GM20431 (cell line): Measurements from ENCODE around the gene SHB.

Source experiments
- in situ Hi-C: fragments of 300-500 bp; cut with MseI, MboI; formaldehyde crosslinking; loops from one replicate; pipeline ENCODE4 v1.15.0; 2020; ENCODE audit warnings: low sequenced_read_pairs; ENCODE audit not compliant: unreplicated experiment

SHB gene

GRCh38 chr9:37916471-37917312, 152.3 kb downstream of the SHB start:
- in situ Hi-C loops, result loop anchor here (25.0 kb wide), 3 partner anchors 246 to 446 kb away; no protein-coding TSS in a partner anchor

GRCh38 chr9:37915911-37916470, 153.0 kb downstream of the SHB start:
- in situ Hi-C loops, result loop anchor here (25.0 kb wide), 3 partner anchors 246 to 446 kb away; no protein-coding TSS in a partner anchor

- in situ Hi-C loops, result loop anchor here (25.0 kb wide), 3 partner anchors 247 to 447 kb away; no protein-coding TSS in a partner anchor
Measured at GRCh38 chr9:37914701-37915358, 154.2 kb downstream of the SHB start.

GRCh38 chr9:37914154-37914551, 154.9 kb downstream of the SHB start:
- in situ Hi-C loops, result loop anchor here (25.0 kb wide), 3 partner anchors 248 to 448 kb away; no protein-coding TSS in a partner anchor

- in situ Hi-C loops, result loop anchor here (25.0 kb wide), 3 partner anchors 249 to 449 kb away; no protein-coding TSS in a partner anchor
Measured at GRCh38 chr9:37913480-37914153, 155.4 kb downstream of the SHB start.

GRCh38 chr9:37911271-37911681, 157.8 kb downstream of the SHB start:
- in situ Hi-C loops, result loop anchor here (25.0 kb wide), 3 partner anchors 251 to 451 kb away; no protein-coding TSS in a partner anchor

GRCh38 chr9:37910271-37910670, 158.8 kb downstream of the SHB start:
- in situ Hi-C loops, result loop anchor here (25.0 kb wide), 3 partner anchors 252 to 452 kb away; no protein-coding TSS in a partner anchor

- in situ Hi-C loops, result loop anchor here (25.0 kb wide), 3 partner anchors 252 to 452 kb away; no protein-coding TSS in a partner anchor
Measured at GRCh38 chr9:37909836-37910235, 159.2 kb downstream of the SHB start.

- in situ Hi-C loops, result loop anchor here (25.0 kb wide), 3 partner anchors 253 to 453 kb away; no protein-coding TSS in a partner anchor
Measured at GRCh38 chr9:37909326-37909725, 159.7 kb downstream of the SHB start.

GRCh38 chr9:37908698-37909186, 160.3 kb downstream of the SHB start:
- in situ Hi-C loops, result loop anchor here (25.0 kb wide), 3 partner anchors 254 to 454 kb away; no protein-coding TSS in a partner anchor

GRCh38 chr9:37908283-37908682, 160.7 kb downstream of the SHB start:
- in situ Hi-C loops, result loop anchor here (25.0 kb wide), 3 partner anchors 254 to 454 kb away; no protein-coding TSS in a partner anchor

GRCh38 chr9:37906312-37907239, 162.5 kb downstream of the SHB start:
- in situ Hi-C loops, result loop anchor here (25.0 kb wide), 3 partner anchors 256 to 456 kb away; no protein-coding TSS in a partner anchor

- in situ Hi-C loops, result loop anchor here (25.0 kb wide), 3 partner anchors 257 to 457 kb away; no protein-coding TSS in a partner anchor
Measured at GRCh38 chr9:37905776-37906175, 163.3 kb downstream of the SHB start.

- in situ Hi-C loops, result loop anchor here (25.0 kb wide), 3 partner anchors 257 to 457 kb away; no protein-coding TSS in a partner anchor
Measured at GRCh38 chr9:37905131-37905505, 163.9 kb downstream of the SHB start.

- in situ Hi-C loops, result loop anchor here (25.0 kb wide), 3 partner anchors 258 to 458 kb away; no protein-coding TSS in a partner anchor
Measured at GRCh38 chr9:37904445-37905130, 164.4 kb downstream of the SHB start.

- in situ Hi-C loops, result loop anchor here (25.0 kb wide), 3 partner anchors 258 to 458 kb away; no protein-coding TSS in a partner anchor
Measured at GRCh38 chr9:37903647-37904444, 165.2 kb downstream of the SHB start, which contains the start of gene SLC25A51. Gene SLC25A51 (minus strand): TSS chr9:37904127. CDS start chr9:37888550, 15,577 bp downstream.
